K562 (cell line): ENCODE data around the gene TMEM167B. TPM values are rescaled to one million over a fixed set of nuclear protein-coding genes. Genes with fewer than 3 reads are reported as not detected.
A peak's percentile ranks its signal among the peaks of the same experiment; 100 is the strongest.

Source experiments
- CBX1 ChIP-seq: sonication (generic); IDR thresholded peaks from 2 replicates; pipeline ENCODE4 v1.6.1; 2016; ENCODE audit warnings: antibody characterized with exemption, low read depth, mild to moderate bottlenecking
- DNMT1 ChIP-seq: fragments of 450-650 bp; IDR thresholded peaks from 2 replicates; pipeline ENCODE4 v1.6.1; 2016; ENCODE audit warnings: antibody characterized with exemption, mild to moderate bottlenecking
- HNRNPL ChIP-seq: fragments of 200-400 bp; formaldehyde crosslinking; IDR thresholded peaks from 2 replicates; pipeline ENCODE4 v1.6.1; 2017; ENCODE audit warnings: low read depth, mild to moderate bottlenecking, low read length
- PHTF2 ChIP-seq: fragments of 250-450 bp; sonication (Bioruptor Pico); IDR thresholded peaks from 2 replicates; pipeline ENCODE4 v1.5.0; 2021; ENCODE audit warnings: mild to moderate bottlenecking
- PURB ChIP-seq: sonication (generic); formaldehyde crosslinking; IDR thresholded peaks from 2 replicates; pipeline ENCODE4 v1.9.0; 2021; ENCODE audit warnings: low read depth, mild to moderate bottlenecking, missing genetic modification reagents
- RBM22 ChIP-seq: fragments of 200-400 bp; formaldehyde crosslinking; IDR thresholded peaks from 2 replicates; pipeline ENCODE4 v1.6.1; 2018; ENCODE audit warnings: low read length, low read depth; ENCODE audit not compliant: poor library complexity, severe bottlenecking
- RREB1 ChIP-seq: fragments of 250-450 bp; sonication (Bioruptor Pico); IDR thresholded peaks from 2 replicates; pipeline ENCODE4 v1.4.0; 2020
- U2AF1 ChIP-seq: fragments of 200-400 bp; formaldehyde crosslinking; optimal IDR thresholded peaks from 2 replicates; pipeline ENCODE3; 2017; ENCODE audit warnings: mild to moderate bottlenecking, low read depth, low read length, moderate library complexity
- XRCC5 ChIP-seq: fragments of 200-400 bp; formaldehyde crosslinking; IDR thresholded peaks from 2 replicates; pipeline ENCODE4 v1.6.1; 2017; ENCODE audit warnings: low read depth, mild to moderate bottlenecking, low read length
- ZNF347 ChIP-seq: fragments of 450-650 bp; formaldehyde crosslinking; IDR thresholded peaks from 2 replicates; pipeline ENCODE4 v1.4.0; 2020; ENCODE audit warnings: low read depth, mild to moderate bottlenecking, moderate library complexity
- ZNF407 ChIP-seq: fragments of 450-650 bp; IDR thresholded peaks from 2 replicates; pipeline ENCODE4 v1.6.1; 2016; ENCODE audit warnings: low read depth
- polyA plus RNA-seq, 8 experiments: library from polyadenylated mRNA; depleted of rRNA in 4 of 8; stranded (reverse) in 5 of 8; unstranded in 3 of 8; fragments of >200 nt; fragmentation: Nextera tagmentation in 2 of 8; fragmentation: Illumina TruSeq in 1 of 8; extraction: Ambion mirVana in 2 of 8; extraction: Trizol in 1 of 8; gene quantifications; 2 replicates each; pipeline versions ENCODE4 v1.2.1 to v1.2.3, GENCODE V29; 2011 to 2014; ENCODE audit warnings: inconsistent platforms in 1 of 8, missing spikeins in 1 of 8
- total RNA-seq, 7 experiments: library from RNA; depleted of rRNA in 6 of 7; stranded (reverse); fragments of >200 nt in 6 of 7; fragmentation: Illumina TruSeq in 2 of 7; extraction: Trizol in 2 of 7; gene quantifications; 2 replicates each; pipeline versions ENCODE4 v1.2.1 to v1.2.3, GENCODE V29; 2011 to 2021; ENCODE audit warnings: low replicate concordance in 1 of 7

The TMEM167B gene
- total and polyA plus RNA-seq, 9 of the 15 experiments (the other 6 are each of a cell fraction or from before 2014, with no cell fraction given) = 17.2 to 36.4 (median 32.2) TPM

GRCh38 chr1:109099938-109100773, 9.6 kb downstream of the TMEM167B start (continued):
- TF ChIP-seq RBM22 (peak; percentile 98), ZNF407 (no peak), HNRNPL (peak; percentile 84), PURB (no peak), U2AF1 (peak; percentile 93), DNMT1 (no peak), PHTF2 (CRISPR knock-in tag) (no peak), CBX1 (peak; percentile 99), XRCC5 (peak; percentile 92), RREB1 (CRISPR knock-in tag) (peak; percentile 86; the same call in 1 of the 2 replicates), ZNF347 (CRISPR knock-in tag) (0 out of 2 replicates have a peak, but pooled peaks have one; percentile 7)
